Mesenchymal stem cell (in vitro differentiated cells and primary cell): Measurements from ENCODE around the gene SCO1.

Source experiments
- DNase-seq: peaks from one replicate; pipeline ENCODE4 v3.0.0-alpha.2; 2013
- H2AFZ ChIP-seq: one replicate; pipeline ENCODE4 v1.6.1; 2013; ENCODE audit warnings: low read depth, mild to moderate bottlenecking, control low read depth, inconsistent platforms, low read length, moderate library complexity
- H2AK5ac ChIP-seq: 2 replicates; pipeline ENCODE4 v1.6.1; 2013; ENCODE audit warnings: low read length, moderate library complexity, mild to moderate bottlenecking, inconsistent platforms; ENCODE audit not compliant: severe bottlenecking
- H2BK120ac ChIP-seq: one replicate; pipeline ENCODE4 v1.6.1; 2013; ENCODE audit warnings: low read depth, mild to moderate bottlenecking, inconsistent platforms, low read length, moderate library complexity
- H2BK12ac ChIP-seq, 2 experiments: one replicate each; pipeline ENCODE4 v1.6.1; 2013; ENCODE audit warnings: inconsistent platforms in 2 of 2, low read length in 2 of 2, mild to moderate bottlenecking in 2 of 2, moderate library complexity in 2 of 2, control low read depth in 1 of 2
- H2BK15ac ChIP-seq: one replicate; pipeline ENCODE4 v1.6.1; 2013; ENCODE audit warnings: mild to moderate bottlenecking, low read depth, inconsistent platforms; ENCODE audit not compliant: poor library complexity, severe bottlenecking
- H2BK5ac ChIP-seq: 2 replicates; pipeline ENCODE4 v1.6.1; 2013; ENCODE audit warnings: low read depth, mild to moderate bottlenecking, low read length, control low read depth, inconsistent platforms; ENCODE audit not compliant: poor library complexity, severe bottlenecking
- H3K14ac ChIP-seq, 2 experiments: one replicate each; pipeline ENCODE4 v1.6.1; 2013; ENCODE audit warnings: inconsistent platforms in 2 of 2, low read length in 2 of 2, control low read depth in 1 of 2, mild to moderate bottlenecking in 1 of 2, moderate library complexity in 1 of 2
- H3K18ac ChIP-seq, 2 experiments: one replicate each; pipeline ENCODE4 v1.6.1; 2013; ENCODE audit warnings: inconsistent platforms in 2 of 2, low read length in 2 of 2, control low read depth in 1 of 2, low read depth in 1 of 2, mild to moderate bottlenecking in 1 of 2
- H3K23ac ChIP-seq, 2 experiments: one replicate each; pipeline ENCODE4 v1.6.1; 2013; ENCODE audit warnings: inconsistent platforms in 2 of 2, low read length in 2 of 2, mild to moderate bottlenecking in 2 of 2, moderate library complexity in 2 of 2, control low read depth in 1 of 2
- H3K27ac ChIP-seq: 2 replicates; pipeline ENCODE4 v1.5.1; 2013; ENCODE audit warnings: mild to moderate bottlenecking, moderate library complexity, low read length, control low read depth, inconsistent platforms; ENCODE audit not compliant: poor library complexity, severe bottlenecking
- H3K27me3 ChIP-seq, 2 experiments: 2 replicates each; pipeline versions ENCODE4 v1.6.1 to v1.7.0; 2013; ENCODE audit warnings: low read length in 2 of 2, mild to moderate bottlenecking in 2 of 2, moderate library complexity in 2 of 2, control low read depth in 1 of 2, inconsistent platforms in 1 of 2; ENCODE audit not compliant: control insufficient read depth in 1 of 2, insufficient read depth in 1 of 2
- H3K36me3 ChIP-seq, 2 experiments: 2 replicates each; pipeline versions ENCODE4 v1.6.1 to v1.7.0; 2013; ENCODE audit warnings: low read length in 2 of 2, control low read depth in 1 of 2, inconsistent platforms in 1 of 2, low read depth in 1 of 2, mild to moderate bottlenecking in 1 of 2; ENCODE audit not compliant: insufficient read depth in 2 of 2, control insufficient read depth in 1 of 2
- H3K4ac ChIP-seq, 2 experiments: one replicate each; pipeline ENCODE4 v1.6.1; 2013; ENCODE audit warnings: inconsistent platforms in 2 of 2, low read length in 2 of 2, mild to moderate bottlenecking in 2 of 2, moderate library complexity in 2 of 2, control low read depth in 1 of 2, low read depth in 1 of 2
- H3K4me1 ChIP-seq: 2 replicates; pipeline ENCODE4 v1.6.1; 2013; ENCODE audit warnings: low read depth, low read length, control low read depth; ENCODE audit not compliant: control insufficient read depth, insufficient read depth
- H3K4me2 ChIP-seq: 2 replicates; pipeline ENCODE4 v1.6.1; 2013; ENCODE audit warnings: low read length, mild to moderate bottlenecking, inconsistent platforms; ENCODE audit not compliant: poor library complexity, severe bottlenecking
- H3K4me3 ChIP-seq, 2 experiments: 2 replicates each; pipeline versions ENCODE4 v1.5.1 to v1.7.0; 2013; ENCODE audit warnings: low read length in 2 of 2, mild to moderate bottlenecking in 2 of 2, control low read depth in 1 of 2, low read depth in 1 of 2; ENCODE audit not compliant: insufficient read depth in 1 of 2
- H3K79me1 ChIP-seq: replicated peaks from 2 replicates; pipeline ENCODE4 v1.6.1; 2013; ENCODE audit warnings: mild to moderate bottlenecking, control low read depth, low read length, inconsistent platforms; ENCODE audit not compliant: poor library complexity, severe bottlenecking
- H3K9ac ChIP-seq: 2 replicates; pipeline ENCODE4 v1.7.0; 2013; ENCODE audit warnings: mild to moderate bottlenecking, low read length, moderate library complexity
- H3K9me3 ChIP-seq: 2 replicates; pipeline ENCODE4 v1.7.0; 2013; ENCODE audit warnings: mild to moderate bottlenecking, low read length; ENCODE audit not compliant: control insufficient read depth
- H4K8ac ChIP-seq: one replicate; pipeline ENCODE4 v1.6.1; 2013; ENCODE audit warnings: inconsistent platforms, mild to moderate bottlenecking, low read length, moderate library complexity
- H4K91ac ChIP-seq: one replicate; pipeline ENCODE4 v1.6.1; 2013; ENCODE audit warnings: mild to moderate bottlenecking, low read length, inconsistent platforms
- WGBS: methylation state at CpG from one replicate; pipeline ENCODE4 v1.1.7; 2013; ENCODE audit warnings: mixed read lengths; 5-methylcytosine and 5-hydroxymethylcytosine counted together

Gene SCO1

GRCh38 chr17:10635290-10635689, 62.0 kb downstream of the SCO1 start:
- H4K8ac ChIP-seq, result no peak overlapping the region
- H3K79me1 ChIP-seq, result no peaks in the 10 kb centered on the region
- no peak overlapping the region for H2BK12ac ChIP-seq
- no peaks in the 10 kb centered on the region for H3K4me1 ChIP-seq
- H3K36me3 ChIP-seq, result peaks cover 0 to 19% of the 10 kb centered on the region in 2 experiments
- H3K9ac ChIP-seq, result no peak overlapping the region
- H3K4me3 ChIP-seq, result no peak overlapping the region
- no peaks in the 10 kb centered on the region for H3K27me3 ChIP-seq
- no peak overlapping the region for H2BK15ac ChIP-seq
- H3K18ac ChIP-seq, result no peak overlapping the region
- H3K4me2 ChIP-seq, result no peak overlapping the region
- H4K91ac ChIP-seq, result no peak overlapping the region
- H3K9me3 ChIP-seq, result no peaks in the 10 kb centered on the region
- no peak overlapping the region for H2AK5ac ChIP-seq
- no peak overlapping the region for H3K4ac ChIP-seq
- H3K23ac ChIP-seq, result no peak overlapping the region
- 84% methylated on average over 8 of the region's 14 CpGs for whole genome bisulfite sequencing
- no peak overlapping the region for H3K27ac ChIP-seq
- H2BK5ac ChIP-seq, result no peak overlapping the region
- H2BK120ac ChIP-seq, result no peak overlapping the region
- no peak overlapping the region for H3K14ac ChIP-seq
- no peak overlapping the region for H2AFZ ChIP-seq
- no peak for DNase-seq

GRCh38 chr17:10633738-10634379, 63.5 kb downstream of the SCO1 start:
- H3K23ac ChIP-seq, result no peak overlapping the region
- DNase-seq, result no peak
- H3K4me1 ChIP-seq, result no peaks in the 10 kb centered on the region
- H2AFZ ChIP-seq, result no peak overlapping the region
- no peak overlapping the region for H3K9ac ChIP-seq
- no peak overlapping the region for H3K4ac ChIP-seq
- H2BK120ac ChIP-seq, result no peak overlapping the region
- no peak overlapping the region for H3K18ac ChIP-seq
- H3K36me3 ChIP-seq, result peaks cover 0 to 17% of the 10 kb centered on the region in 2 experiments
- H4K8ac ChIP-seq, result no peak overlapping the region
- no peak overlapping the region for H2BK15ac ChIP-seq
- no peaks in the 10 kb centered on the region for H3K9me3 ChIP-seq
- H4K91ac ChIP-seq, result no peak overlapping the region
- no peak overlapping the region for H2AK5ac ChIP-seq
- no peaks in the 10 kb centered on the region for H3K79me1 ChIP-seq
- no peak overlapping the region for H3K27ac ChIP-seq
- WGBS, result 93% methylated on average over 14 of the region's 15 CpGs
- no peak overlapping the region for H3K4me3 ChIP-seq
- no peak overlapping the region for H3K14ac ChIP-seq
- no peak overlapping the region for H3K4me2 ChIP-seq
- H2BK12ac ChIP-seq, result no peak overlapping the region
- H3K27me3 ChIP-seq, result no peaks in the 10 kb centered on the region
- no peak overlapping the region for H2BK5ac ChIP-seq

- Histone ChIP-seq H3K9ac (no peak overlapping the region), H3K4me2 (no peak overlapping the region), H3K18ac (no peak overlapping the region), H3K23ac (no peak overlapping the region), H2BK120ac (no peak overlapping the region), H3K14ac (no peak overlapping the region), H3K27ac (no peak overlapping the region), H2AFZ (no peak overlapping the region), H3K4ac (no peak overlapping the region), H3K36me3 (peaks cover 0 to 11% of the 10 kb centered on the region in 2 experiments), H4K8ac (no peak overlapping the region), H3K9me3 (no peaks in the 10 kb centered on the region), H2BK12ac (no peak overlapping the region), H2AK5ac (no peak overlapping the region), H3K4me1 (no peaks in the 10 kb centered on the region), H3K4me3 (no peak overlapping the region), H3K79me1 (no peaks in the 10 kb centered on the region), H3K27me3 (no peaks in the 10 kb centered on the region), H2BK15ac (no peak overlapping the region), H4K91ac (no peak overlapping the region), H2BK5ac (no peak overlapping the region)
- 87% methylated on average over 14 of the region's 15 CpGs for WGBS
- no peak for DNase-seq
These were observed 65.6 kb downstream of the SCO1 start for GRCh38 chr17:10631701-10632100.

- Histone ChIP-seq H4K8ac (no peak overlapping the region), H2BK120ac (no peak overlapping the region), H3K27me3 (peaks cover 0 to 1% of the 10 kb centered on the region in 2 experiments), H3K14ac (no peak overlapping the region), H2BK15ac (no peak overlapping the region), H3K9ac (no peak overlapping the region), H4K91ac (no peak overlapping the region), H3K23ac (no peak overlapping the region), H3K4me2 (peak overlapping the region; percentile 19), H3K4me1 (no peaks in the 10 kb centered on the region), H2AK5ac (no peak overlapping the region), H3K4me3 (no peak overlapping the region), H3K4ac (no peak overlapping the region), H3K18ac (no peak overlapping the region), H2BK12ac (no peak overlapping the region), H3K36me3 (peaks cover 0 to 11% of the 10 kb centered on the region in 2 experiments), H3K27ac (no peak overlapping the region), H3K9me3 (no peaks in the 10 kb centered on the region), H2BK5ac (no peak overlapping the region), H2AFZ (peak overlapping the region; percentile 49), H3K79me1 (no peaks in the 10 kb centered on the region)
- WGBS, result 71% methylated on average over 12 of the region's 18 CpGs
- DNase-seq, result peak; percentile 37
These were observed 66.2 kb downstream of the SCO1 start for GRCh38 chr17:10631048-10631700.
